ENCODE data around the gene PXMP4.
A peak's percentile ranks its signal among the peaks of the same experiment; 100 is the strongest.

The PXMP4 gene

GRCh38 chr20:33740189-33740588 lies 20.1 kb upstream of the PXMP4 start:
- TF ChIP-seq ZC3H10 (CRISPR knock-in tag; IDR thresholded peaks at IDR 0.05) (no peak), ZFP30 (CRISPR knock-in tag; IDR thresholded peaks at IDR 0.05) (no peak), TOX (CRISPR knock-in tag; IDR thresholded peaks at IDR 0.05; ENCODE audit: borderline replicate concordance) (no peak)

GRCh38 chr20:33739493-33739892 lies 19.4 kb upstream of the PXMP4 start:
- ATAC-seq = no peak
- TF ChIP-seq PPARA (CRISPR knock-in tag; IDR thresholded peaks at IDR 0.05; ENCODE audit: borderline replicate concordance) (no peak), ZNF8 (CRISPR knock-in tag; IDR thresholded peaks at IDR 0.05) (no peak), BACH2 (CRISPR knock-in tag; IDR thresholded peaks at IDR 0.05; ENCODE audit: borderline replicate concordance) (no peak), OSR1 (CRISPR knock-in tag; IDR thresholded peaks at IDR 0.05) (no peak), ZNF70 (CRISPR knock-in tag; IDR thresholded peaks at IDR 0.05) (no peak), ISL1 (CRISPR knock-in tag; IDR thresholded peaks at IDR 0.05) (no peak), ARNTL (CRISPR knock-in tag; IDR thresholded peaks at IDR 0.05; ENCODE audit: borderline replicate concordance, low read depth) (no peak), SNAI2 (CRISPR knock-in tag; IDR thresholded peaks at IDR 0.05) (no peak), RARB (CRISPR knock-in tag; IDR thresholded peaks at IDR 0.05) (no peak), GLIS3 (CRISPR knock-in tag; IDR thresholded peaks at IDR 0.05) (no peak), ESRRG (CRISPR knock-in tag; IDR thresholded peaks at IDR 0.05) (no peak), ZC3H10 (CRISPR knock-in tag; IDR thresholded peaks at IDR 0.05) (no peak), TCF4 (CRISPR knock-in tag; IDR thresholded peaks at IDR 0.05; ENCODE audit: borderline replicate concordance) (no peak)
- TF ChIP-seq, protein P1, sequence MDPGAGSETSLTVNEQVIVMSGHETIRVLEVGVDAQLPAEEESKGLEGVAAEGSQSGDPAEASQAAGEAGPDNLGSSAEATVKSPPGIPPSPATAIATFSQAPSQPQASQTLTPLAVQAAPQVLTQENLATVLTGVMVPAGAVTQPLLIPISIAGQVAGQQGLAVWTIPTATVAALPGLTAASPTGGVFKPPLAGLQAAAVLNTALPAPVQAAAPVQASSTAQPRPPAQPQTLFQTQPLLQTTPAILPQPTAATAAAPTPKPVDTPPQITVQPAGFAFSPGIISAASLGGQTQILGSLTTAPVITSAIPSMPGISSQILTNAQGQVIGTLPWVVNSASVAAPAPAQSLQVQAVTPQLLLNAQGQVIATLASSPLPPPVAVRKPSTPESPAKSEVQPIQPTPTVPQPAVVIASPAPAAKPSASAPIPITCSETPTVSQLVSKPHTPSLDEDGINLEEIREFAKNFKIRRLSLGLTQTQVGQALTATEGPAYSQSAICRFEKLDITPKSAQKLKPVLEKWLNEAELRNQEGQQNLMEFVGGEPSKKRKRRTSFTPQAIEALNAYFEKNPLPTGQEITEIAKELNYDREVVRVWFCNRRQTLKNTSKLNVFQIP (CRISPR knock-in tag; IDR thresholded peaks at IDR 0.05; ENCODE audit: borderline replicate concordance, low read depth) = no peak

More at GRCh38 chr20:33740189-33740588, 20.1 kb upstream of the PXMP4 start:
- ATAC-seq = no peak

- TF ChIP-seq TOX (CRISPR knock-in tag; IDR thresholded peaks at IDR 0.05; ENCODE audit: borderline replicate concordance) (no peak), RARB (CRISPR knock-in tag; IDR thresholded peaks at IDR 0.05) (no peak), PPARA (CRISPR knock-in tag; IDR thresholded peaks at IDR 0.05; ENCODE audit: borderline replicate concordance) (no peak), OSR1 (CRISPR knock-in tag; IDR thresholded peaks at IDR 0.05) (no peak), ZNF70 (CRISPR knock-in tag; IDR thresholded peaks at IDR 0.05) (no peak), GLIS3 (CRISPR knock-in tag; IDR thresholded peaks at IDR 0.05) (no peak), TCF4 (CRISPR knock-in tag; IDR thresholded peaks at IDR 0.05; ENCODE audit: borderline replicate concordance) (no peak)
- TF ChIP-seq, protein P2, sequence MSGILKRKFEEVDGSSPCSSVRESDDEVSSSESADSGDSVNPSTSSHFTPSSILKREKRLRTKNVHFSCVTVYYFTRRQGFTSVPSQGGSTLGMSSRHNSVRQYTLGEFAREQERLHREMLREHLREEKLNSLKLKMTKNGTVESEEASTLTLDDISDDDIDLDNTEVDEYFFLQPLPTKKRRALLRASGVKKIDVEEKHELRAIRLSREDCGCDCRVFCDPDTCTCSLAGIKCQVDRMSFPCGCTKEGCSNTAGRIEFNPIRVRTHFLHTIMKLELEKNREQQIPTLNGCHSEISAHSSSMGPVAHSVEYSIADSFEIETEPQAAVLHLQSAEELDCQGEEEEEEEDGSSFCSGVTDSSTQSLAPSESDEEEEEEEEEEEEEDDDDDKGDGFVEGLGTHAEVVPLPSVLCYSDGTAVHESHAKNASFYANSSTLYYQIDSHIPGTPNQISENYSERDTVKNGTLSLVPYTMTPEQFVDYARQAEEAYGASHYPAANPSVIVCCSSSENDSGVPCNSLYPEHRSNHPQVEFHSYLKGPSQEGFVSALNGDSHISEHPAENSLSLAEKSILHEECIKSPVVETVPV (CRISPR knock-in tag; IDR thresholded peaks at IDR 0.05) = no peak
- no peak for ATAC-seq
Measured at GRCh38 chr20:33736962-33737361, 16.9 kb upstream of the PXMP4 start.

DNA sequence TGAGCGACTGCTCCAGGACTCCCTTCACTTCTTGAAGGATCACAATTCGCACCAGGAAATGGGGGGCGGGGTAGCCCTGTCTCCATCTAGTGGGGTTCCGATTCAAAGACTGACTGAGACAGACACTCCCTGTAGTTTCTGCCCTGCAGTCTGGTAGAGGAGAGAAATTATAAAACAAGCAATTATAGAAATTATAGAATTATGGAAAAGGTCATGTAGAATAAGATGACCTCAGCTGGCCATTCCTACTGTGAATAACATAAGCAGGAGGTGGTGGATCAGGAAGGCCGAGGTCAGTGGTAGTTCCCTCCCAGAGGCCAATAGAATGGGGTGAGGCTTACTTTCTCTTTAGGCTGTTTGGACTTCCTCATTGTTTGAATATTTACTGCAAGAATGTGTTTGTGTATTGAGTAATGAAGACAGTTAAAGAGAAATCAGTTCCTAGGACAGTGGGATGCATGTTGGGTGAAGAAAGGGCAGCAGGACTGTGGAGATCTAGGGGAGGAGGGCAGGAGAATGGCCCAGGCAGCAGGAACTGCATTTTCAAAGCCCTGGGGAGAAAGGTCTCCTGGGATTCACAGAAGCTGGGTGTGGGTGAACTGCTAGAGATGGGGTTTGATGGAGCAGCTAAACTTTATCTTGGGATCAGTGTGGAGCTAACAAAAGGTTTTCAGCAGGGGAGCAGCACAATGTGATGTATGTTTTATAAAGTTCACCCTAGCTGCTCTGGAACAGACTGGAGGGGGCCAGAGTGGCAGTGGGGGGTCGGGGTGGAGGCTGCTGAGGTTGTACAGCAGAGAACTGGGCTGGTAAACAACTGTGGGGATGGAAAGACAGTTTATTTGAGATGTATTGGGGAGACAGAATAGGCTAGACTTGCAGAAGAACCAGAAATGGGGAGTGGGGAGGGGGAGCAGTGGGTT lies 13.8 kb upstream of the PXMP4 start:
- peak; percentile 62 for ATAC-seq
- TF ChIP-seq ZFP3 (CRISPR knock-in tag; IDR thresholded peaks at IDR 0.05) = no peak
- no peak for TF ChIP-seq BACH2 (CRISPR knock-in tag; IDR thresholded peaks at IDR 0.05; ENCODE audit: borderline replicate concordance)
- TF ChIP-seq TOX (CRISPR knock-in tag; IDR thresholded peaks at IDR 0.05; ENCODE audit: borderline replicate concordance) = no peak
- no peak for TF ChIP-seq ZFP30 (CRISPR knock-in tag; IDR thresholded peaks at IDR 0.05)
- TF ChIP-seq ISL1 (CRISPR knock-in tag; IDR thresholded peaks at IDR 0.05) = no peak
- TF ChIP-seq TSHZ2 (CRISPR knock-in tag; IDR thresholded peaks at IDR 0.05) = no peak
- no peak for TF ChIP-seq TCF4 (CRISPR knock-in tag; IDR thresholded peaks at IDR 0.05; ENCODE audit: borderline replicate concordance)
- TF ChIP-seq PPARA (CRISPR knock-in tag; IDR thresholded peaks at IDR 0.05; ENCODE audit: borderline replicate concordance) = no peak
- TF ChIP-seq, protein P3, sequence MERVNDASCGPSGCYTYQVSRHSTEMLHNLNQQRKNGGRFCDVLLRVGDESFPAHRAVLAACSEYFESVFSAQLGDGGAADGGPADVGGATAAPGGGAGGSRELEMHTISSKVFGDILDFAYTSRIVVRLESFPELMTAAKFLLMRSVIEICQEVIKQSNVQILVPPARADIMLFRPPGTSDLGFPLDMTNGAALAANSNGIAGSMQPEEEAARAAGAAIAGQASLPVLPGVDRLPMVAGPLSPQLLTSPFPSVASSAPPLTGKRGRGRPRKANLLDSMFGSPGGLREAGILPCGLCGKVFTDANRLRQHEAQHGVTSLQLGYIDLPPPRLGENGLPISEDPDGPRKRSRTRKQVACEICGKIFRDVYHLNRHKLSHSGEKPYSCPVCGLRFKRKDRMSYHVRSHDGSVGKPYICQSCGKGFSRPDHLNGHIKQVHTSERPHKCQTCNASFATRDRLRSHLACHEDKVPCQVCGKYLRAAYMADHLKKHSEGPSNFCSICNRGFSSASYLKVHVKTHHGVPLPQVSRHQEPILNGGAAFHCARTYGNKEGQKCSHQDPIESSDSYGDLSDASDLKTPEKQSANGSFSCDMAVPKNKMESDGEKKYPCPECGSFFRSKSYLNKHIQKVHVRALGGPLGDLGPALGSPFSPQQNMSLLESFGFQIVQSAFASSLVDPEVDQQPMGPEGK (CRISPR knock-in tag; IDR thresholded peaks at IDR 0.05; ENCODE audit: borderline replicate concordance) = no peak
- no peak for TF ChIP-seq ARNTL (CRISPR knock-in tag; IDR thresholded peaks at IDR 0.05; ENCODE audit: borderline replicate concordance, low read depth)
